GM18508 (cell line): ENCODE results near the gene ATPAF2.

Source experiments
- ATAC-seq: cut with Tn5 transposase; IDR thresholded peaks from one replicate; pipeline ENCODE4 v1.9.1; 2021; ENCODE audit warnings: moderate number of reproducible peaks; ENCODE audit not compliant: insufficient read depth, unreplicated experiment

ATPAF2 gene

GRCh38 chr17:18038861-18039534 lies at the start of gene ATPAF2, which contains the start of gene GID4:
Gene ATPAF2, minus strand, starts transcription at chr17:18039168. Its CDS starts 155 bp downstream, at chr17:18039013.
Gene GID4, plus strand, starts transcription at chr17:18039408. Its CDS starts 57 bp downstream, at chr17:18039465.
- ATAC-seq, result peak; percentile 67

DNA sequence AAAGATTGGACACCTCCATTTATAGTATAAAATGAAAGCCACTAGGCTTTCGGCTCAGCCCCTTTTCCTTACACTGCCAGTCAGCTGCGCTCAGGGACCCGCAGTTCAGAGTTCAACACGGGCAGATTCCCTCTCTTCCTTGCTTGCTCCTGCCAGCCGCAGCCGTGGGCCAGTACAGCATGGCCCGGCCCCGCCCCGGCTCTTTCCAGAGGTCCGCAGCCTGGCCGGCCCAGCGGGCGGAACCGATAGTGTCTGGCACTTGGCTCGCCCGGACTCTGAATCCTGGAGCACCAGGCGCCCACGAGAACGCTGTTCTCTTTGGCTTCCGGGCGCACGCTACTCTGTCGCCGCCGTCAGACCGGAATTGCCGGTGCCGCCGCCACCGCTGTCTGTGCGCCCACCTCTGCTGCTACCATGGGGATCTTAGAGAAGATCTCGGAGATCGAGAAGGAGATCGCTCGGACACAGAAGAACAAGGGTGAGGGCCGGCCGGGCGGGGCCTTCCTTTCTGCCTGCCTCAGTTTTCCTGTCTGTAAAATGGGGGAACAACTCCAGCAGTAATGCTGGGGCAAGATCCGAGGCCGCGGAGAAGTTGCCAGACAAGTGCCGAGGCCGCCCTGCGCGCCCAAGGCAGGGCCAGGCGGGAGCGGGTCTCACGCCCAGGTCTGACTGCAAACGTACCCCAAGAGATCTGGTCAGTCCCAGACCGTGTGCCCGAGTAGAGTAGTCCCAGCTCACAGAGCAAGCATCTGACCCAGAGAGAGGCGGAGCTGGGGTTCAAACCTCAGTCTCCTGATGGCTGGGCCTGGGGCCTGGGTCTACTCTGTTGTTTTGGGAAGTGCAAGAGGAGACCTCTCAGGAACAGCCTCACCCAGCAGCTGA lies 48.9 kb upstream of the ATPAF2 start, which contains the start of gene DRG2:
DRG2 (plus strand) TSS at position 339 of the 882 bp plus-strand sequence; CDS start at position 415, 76 bp downstream.
- no peak for ATAC-seq

DNA sequence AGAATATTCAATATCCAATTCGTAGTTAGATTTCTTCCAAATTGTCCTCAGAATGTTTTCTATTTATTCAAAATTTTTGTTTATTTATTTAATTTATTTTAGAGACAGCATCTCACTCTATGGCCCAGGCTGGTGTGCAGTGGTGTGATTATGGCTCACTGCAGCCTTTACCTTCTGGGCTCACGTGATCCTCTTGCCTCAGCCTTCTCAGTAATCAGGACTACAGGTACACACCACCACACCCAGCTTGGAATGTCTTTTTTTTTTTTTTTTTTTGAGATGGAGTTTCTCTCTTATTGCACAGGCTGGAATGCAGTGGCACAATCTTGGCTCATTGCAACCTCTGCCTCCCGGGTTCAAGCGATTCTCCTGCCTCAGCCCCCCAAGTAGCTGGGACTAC lies 45.3 kb upstream of the ATPAF2 start:
- no peak for ATAC-seq

DNA sequence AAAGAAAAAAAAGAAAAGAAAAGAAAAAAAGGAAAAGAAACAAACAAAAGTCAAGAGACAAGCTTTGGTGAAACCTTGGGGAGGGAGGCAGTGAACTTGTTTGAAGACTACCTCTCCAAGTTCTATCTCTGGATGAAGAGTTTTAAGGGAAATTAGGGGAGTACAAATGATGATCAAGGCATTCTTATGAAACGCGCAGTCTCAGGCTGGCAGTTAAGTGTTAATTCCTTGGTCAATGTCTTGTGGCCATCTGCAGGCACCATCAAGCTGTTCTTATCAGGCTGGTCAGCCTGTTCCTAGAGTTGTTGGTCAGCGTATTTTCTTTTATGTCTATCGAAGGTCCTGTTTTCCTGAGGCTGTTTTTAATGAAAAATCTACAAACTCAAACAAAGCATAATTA lies 40.6 kb upstream of the ATPAF2 start:
- no peak for ATAC-seq

DNA sequence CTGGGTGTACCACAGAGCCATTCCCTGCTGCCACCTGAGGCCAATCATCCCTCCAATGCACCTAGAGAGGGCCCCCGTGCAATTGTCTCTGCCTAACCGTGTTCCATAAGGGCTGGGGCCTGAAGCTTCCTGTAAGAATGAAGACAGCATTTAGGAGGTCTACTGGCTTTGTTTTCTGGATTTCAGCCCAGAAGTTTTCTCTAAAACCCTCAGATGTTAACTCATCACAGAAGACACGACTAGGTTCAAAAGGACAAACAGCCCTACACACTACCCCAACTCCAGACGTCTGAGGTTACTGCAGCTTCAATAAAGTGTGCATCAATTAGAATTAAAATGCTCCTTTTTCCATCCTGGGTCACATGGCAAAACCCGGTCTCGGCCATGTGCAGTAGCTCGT lies 38.0 kb upstream of the ATPAF2 start:
- no peak for ATAC-seq

- ATAC-seq, result no peak
These were observed 35.8 kb upstream of the ATPAF2 start for GRCh38 chr17:18074566-18075272.

GRCh38 chr17:18071751-18072150 lies 32.8 kb upstream of the ATPAF2 start:
- no peak for ATAC-seq

DNA sequence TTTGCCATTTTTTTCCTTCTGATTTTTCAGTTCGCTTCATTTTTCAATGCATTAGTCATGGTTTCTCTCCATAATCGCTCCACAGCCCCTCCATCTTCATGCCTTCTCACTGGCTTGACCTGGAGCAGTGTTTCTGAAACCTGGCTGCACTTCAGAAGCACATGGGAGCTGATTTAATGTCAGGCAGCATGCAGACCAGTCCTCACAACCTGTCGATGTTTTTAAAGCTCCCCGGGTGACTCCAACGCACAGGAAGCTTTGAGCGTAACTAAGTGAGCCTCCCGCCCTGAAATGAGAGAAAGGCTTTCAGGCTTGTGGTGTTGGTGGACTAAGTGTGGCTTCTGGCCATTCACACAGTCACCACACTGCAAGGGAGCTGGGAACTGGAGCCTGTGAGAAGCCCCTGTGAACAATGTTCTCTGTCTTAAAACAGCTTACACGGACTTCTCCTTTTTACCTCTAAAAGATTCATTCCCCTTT lies 31.9 kb upstream of the ATPAF2 start:
- no peak for ATAC-seq

DNA sequence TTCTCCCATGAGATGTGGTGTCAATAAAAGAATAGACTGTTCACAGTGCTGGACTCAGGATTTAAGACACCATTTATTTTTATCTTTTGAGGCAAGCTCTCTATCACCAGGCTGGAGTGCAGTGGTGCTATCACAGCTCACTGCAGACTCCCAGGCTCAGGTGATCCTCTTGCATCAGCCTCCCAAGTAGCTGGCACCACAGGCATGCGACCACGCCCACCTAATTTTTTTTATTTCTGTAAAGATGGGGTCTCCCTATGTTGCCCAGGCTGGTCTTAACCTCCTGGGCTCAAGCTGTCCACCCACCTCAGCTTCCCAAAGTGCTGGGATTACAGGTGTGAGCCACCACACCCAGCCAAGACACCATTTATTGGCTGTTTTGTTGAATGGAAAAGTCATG lies 30.1 kb upstream of the ATPAF2 start:
- no peak for ATAC-seq

DNA sequence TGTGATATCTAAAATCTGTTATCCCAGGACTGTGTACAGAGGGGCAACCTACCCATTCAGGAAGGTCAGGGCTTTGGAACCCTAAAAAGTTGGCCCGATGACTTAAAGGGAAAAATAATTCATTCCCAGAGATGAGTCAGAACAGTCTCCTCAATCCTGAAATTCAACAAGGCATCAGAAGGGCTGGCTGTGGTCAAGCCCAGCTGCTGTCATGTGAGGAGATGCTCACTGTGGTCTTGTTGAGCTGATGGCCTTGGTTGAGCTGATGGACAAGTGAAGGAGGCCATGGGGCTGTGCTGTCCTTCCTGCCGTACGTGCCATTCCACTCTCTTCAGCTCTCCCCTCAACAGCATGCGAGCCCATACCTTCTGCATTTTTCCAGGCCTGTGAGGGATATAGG lies 27.9 kb upstream of the ATPAF2 start:
- ATAC-seq, result no peak

- no peak for ATAC-seq
These were observed 26.6 kb upstream of the ATPAF2 start for GRCh38 chr17:18065546-18065945.

GRCh38 chr17:18064053-18064452 lies 25.1 kb upstream of the ATPAF2 start:
- no peak for ATAC-seq

DNA sequence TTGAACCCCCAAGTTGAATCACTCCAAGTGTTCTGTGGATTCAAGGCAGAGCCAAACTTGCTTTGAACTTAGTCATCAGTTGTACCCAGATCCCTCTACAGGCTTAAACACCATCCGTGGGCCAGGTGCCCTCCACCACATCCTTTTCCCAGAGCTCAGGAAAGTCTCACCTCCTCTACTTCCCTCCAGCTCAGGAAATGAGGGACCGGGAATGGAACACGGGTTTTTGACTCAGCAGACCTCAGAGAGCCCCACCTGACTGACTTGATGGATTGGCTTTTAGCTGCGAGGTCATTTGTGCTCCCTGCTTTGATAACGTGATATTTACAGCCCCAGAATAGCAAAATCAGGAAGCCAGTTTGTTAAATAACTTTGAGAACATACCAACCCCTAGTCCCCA lies 20.3 kb upstream of the ATPAF2 start:
- ATAC-seq, result no peak

DNA sequence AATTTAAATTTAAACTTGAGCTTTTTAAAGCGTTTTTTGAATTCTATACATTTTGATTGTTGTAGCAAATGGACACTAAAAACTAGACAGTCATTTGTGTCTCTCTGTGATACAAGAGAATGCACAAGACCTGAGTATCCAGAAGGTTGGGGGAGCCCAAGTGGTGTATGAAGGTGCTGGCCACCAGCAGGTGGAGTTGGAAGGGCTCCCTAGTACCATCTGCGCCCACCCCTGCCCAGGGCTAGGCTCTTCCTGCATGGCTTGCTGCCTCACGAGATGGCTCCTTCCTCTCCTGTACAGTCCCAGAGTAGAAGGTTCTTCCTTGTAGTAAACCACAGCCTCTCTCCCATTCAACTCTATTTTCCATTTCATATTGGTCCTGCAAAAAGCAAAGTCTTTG lies 17.2 kb upstream of the ATPAF2 start:
- ATAC-seq, result no peak

- ATAC-seq, result no peak
These were observed 16.6 kb upstream of the ATPAF2 start for GRCh38 chr17:18055597-18055996.

GRCh38 chr17:18045691-18046350 lies 6.9 kb upstream of the ATPAF2 start:
- ATAC-seq, result no peak

- no peak for ATAC-seq
These were observed 5.6 kb upstream of the ATPAF2 start for GRCh38 chr17:18044609-18045008.

DNA sequence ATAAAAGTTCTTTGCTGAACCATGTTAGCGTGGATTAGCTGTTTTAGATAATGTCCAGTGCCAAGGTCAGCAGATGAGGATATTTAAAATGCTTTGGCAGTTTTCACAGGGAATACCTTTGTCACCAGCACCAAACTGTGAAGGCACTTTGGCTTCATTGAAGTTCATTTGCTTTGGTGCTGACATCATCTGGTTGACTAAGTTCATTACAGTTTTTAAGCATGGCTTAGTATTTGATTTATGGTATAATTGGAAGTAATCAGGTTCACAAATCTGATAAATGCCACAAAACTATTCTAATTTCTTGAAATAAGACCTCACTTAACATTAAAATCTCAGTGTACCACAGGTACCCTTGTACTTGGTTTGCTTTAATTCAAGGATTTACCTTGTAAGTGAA lies 4.5 kb upstream of the ATPAF2 start:
- no peak for ATAC-seq

GRCh38 chr17:18042983-18043382 lies 4.0 kb upstream of the ATPAF2 start:
- ATAC-seq, result no peak

- no peak for ATAC-seq
These were observed 2.8 kb upstream of the ATPAF2 start for GRCh38 chr17:18041776-18042175.
